HEK293 (cell line): Measurements from ENCODE around the gene HIPK4.
"Not testable (repeated sequence)": the region's sequence is repeated elsewhere in the genome, so short reads cannot be mapped to it uniquely, and the experiment has no call there.

ENCODE experiments used
- CTCF ChIA-PET: fragments of 350-600 bp; formaldehyde crosslinking; extraction: SDS; loops from one replicate; lab custom pipeline; 2021; ENCODE audit warnings: antibody characterized with exemption; lab: Yijun Ruan, JAX
- POLR2A ChIA-PET: fragments of 300-600 bp; formaldehyde crosslinking; extraction: SDS; loops from one replicate; lab custom pipeline; 2020; ENCODE audit warnings: antibody characterized with exemption, inconsistent platforms; lab: Yijun Ruan, JAX
- H3K27ac ChIP-seq: fragments of 200-500 bp; sonication (Bioruptor generic); 2 replicates; pipeline ENCODE4 v1.5.1; 2014; ENCODE audit warnings: low read depth, low read length, control low read depth, inconsistent platforms; ENCODE audit errors: extremely low read depth
- H3K36me3 ChIP-seq, 2 experiments: fragments of 200-500 bp in 1 of 2; sonication (Bioruptor generic) in 1 of 2; 1 replicate in 1 of 2; 2 replicates in 1 of 2; pipeline ENCODE4 v1.5.1; 2014 to 2017; ENCODE audit warnings: inconsistent platforms in 2 of 2, low read length in 2 of 2; ENCODE audit not compliant: control insufficient read depth in 2 of 2, insufficient read depth in 1 of 2
- H3K4me1 ChIP-seq: fragments of 200-500 bp; sonication (Bioruptor generic); 2 replicates; pipeline ENCODE4 v1.5.1; 2014; ENCODE audit warnings: mild to moderate bottlenecking, low read length, inconsistent platforms; ENCODE audit not compliant: control insufficient read depth, insufficient read depth
- H3K4me3 ChIP-seq: 2 replicates; pipeline ENCODE4 v1.5.1; 2011; ENCODE audit warnings: low read depth, mild to moderate bottlenecking, control low read depth, low read length, moderate library complexity
- H3K9me3 ChIP-seq: fragments of 200-500 bp; sonication (Bioruptor generic); 2 replicates; pipeline ENCODE4 v1.5.1; 2014; ENCODE audit warnings: low read depth, low read length, inconsistent platforms; ENCODE audit not compliant: control insufficient read depth, insufficient read depth
- AEBP2 ChIP-seq: fragments of 450-650 bp; formaldehyde crosslinking; IDR thresholded peaks from 2 replicates; pipeline ENCODE4 v1.5.1; 2016; ENCODE audit warnings: missing biosample characterization, missing genetic modification characterization, borderline replicate concordance
- FEZF1 ChIP-seq: fragments of 450-650 bp; formaldehyde crosslinking; IDR thresholded peaks from 2 replicates; pipeline ENCODE4 v1.5.1; 2016; ENCODE audit warnings: missing biosample characterization, missing genetic modification characterization
- KLF7 ChIP-seq: fragments of 450-650 bp; formaldehyde crosslinking; IDR thresholded peaks from 2 replicates; pipeline ENCODE4 v1.5.1; 2016; ENCODE audit warnings: missing biosample characterization, missing genetic modification characterization, borderline replicate concordance
- OVOL3 ChIP-seq: fragments of 450-650 bp; formaldehyde crosslinking; IDR thresholded peaks from 2 replicates; pipeline ENCODE4 v1.5.1; 2016; ENCODE audit warnings: missing biosample characterization, missing genetic modification characterization
- PRDM4 ChIP-seq: fragments of 450-650 bp; formaldehyde crosslinking; IDR thresholded peaks from 2 replicates; pipeline ENCODE4 v1.5.1; 2017; ENCODE audit warnings: missing biosample characterization, missing genetic modification characterization
- TSHZ1 ChIP-seq: fragments of 450-650 bp; formaldehyde crosslinking; IDR thresholded peaks from 2 replicates; pipeline ENCODE4 v1.5.1; 2016; ENCODE audit warnings: missing biosample characterization, missing genetic modification characterization, borderline replicate concordance
- WT1 ChIP-seq: fragments of 450-650 bp; formaldehyde crosslinking; IDR thresholded peaks from 2 replicates; pipeline ENCODE4 v1.5.1; 2016; ENCODE audit warnings: missing biosample characterization, missing genetic modification characterization
- ZBTB21 ChIP-seq: fragments of 450-650 bp; formaldehyde crosslinking; IDR thresholded peaks from 2 replicates; pipeline ENCODE4 v1.5.1; 2017; ENCODE audit warnings: missing biosample characterization, missing genetic modification characterization
- ZBTB8A ChIP-seq: fragments of 450-650 bp; formaldehyde crosslinking; IDR thresholded peaks from 2 replicates; pipeline ENCODE4 v1.5.1; 2016; ENCODE audit warnings: missing biosample characterization, missing genetic modification characterization
- ZFP3 ChIP-seq: fragments of 450-650 bp; formaldehyde crosslinking; IDR thresholded peaks from 2 replicates; pipeline ENCODE4 v1.5.1; 2016; ENCODE audit warnings: low read depth, missing biosample characterization, missing genetic modification characterization
- ZFP37 ChIP-seq: fragments of 450-650 bp; formaldehyde crosslinking; IDR thresholded peaks from 2 replicates; pipeline ENCODE4 v1.5.1; 2016; ENCODE audit warnings: missing biosample characterization, missing genetic modification characterization
- ZNF10 ChIP-seq: fragments of 450-650 bp; formaldehyde crosslinking; IDR thresholded peaks from 2 replicates; pipeline ENCODE4 v1.5.1; 2017; ENCODE audit warnings: missing biosample characterization, missing genetic modification characterization
- ZNF138 ChIP-seq: fragments of 450-650 bp; formaldehyde crosslinking; IDR thresholded peaks from 2 replicates; pipeline ENCODE4 v1.5.1; 2016; ENCODE audit warnings: missing biosample characterization, missing genetic modification characterization, borderline replicate concordance
- ZNF19 ChIP-seq: fragments of 450-650 bp; formaldehyde crosslinking; IDR thresholded peaks from 2 replicates; pipeline ENCODE4; 2016; ENCODE audit warnings: missing biosample characterization, missing genetic modification characterization, low read depth
- ZNF202 ChIP-seq: fragments of 450-650 bp; formaldehyde crosslinking; IDR thresholded peaks from 2 replicates; pipeline ENCODE4 v1.5.1; 2016; ENCODE audit warnings: missing biosample characterization, missing genetic modification characterization, borderline replicate concordance
- ZNF24 ChIP-seq: fragments of 450-650 bp; formaldehyde crosslinking; IDR thresholded peaks from 2 replicates; pipeline ENCODE4 v1.5.1; 2016; ENCODE audit warnings: missing biosample characterization, missing genetic modification characterization
- ZNF266 ChIP-seq: fragments of 450-650 bp; formaldehyde crosslinking; IDR thresholded peaks from 2 replicates; pipeline ENCODE4 v1.5.1; 2016; ENCODE audit warnings: missing biosample characterization, missing genetic modification characterization, low read depth
- ZNF354C ChIP-seq: fragments of 450-650 bp; formaldehyde crosslinking; IDR thresholded peaks from 2 replicates; pipeline ENCODE4 v1.5.1; 2016; ENCODE audit warnings: missing biosample characterization, missing genetic modification characterization, low read depth, borderline replicate concordance
- ZNF404 ChIP-seq: fragments of 450-650 bp; formaldehyde crosslinking; IDR thresholded peaks from 2 replicates; pipeline ENCODE4 v1.5.1; 2017; ENCODE audit warnings: missing biosample characterization, missing genetic modification characterization
- ZNF514 ChIP-seq: fragments of 450-650 bp; formaldehyde crosslinking; IDR thresholded peaks from 2 replicates; pipeline ENCODE4 v1.5.1; 2016; ENCODE audit warnings: missing biosample characterization, missing genetic modification characterization
- ZNF530 ChIP-seq: fragments of 450-650 bp; formaldehyde crosslinking; IDR thresholded peaks from 2 replicates; pipeline ENCODE4 v1.5.1; 2016; ENCODE audit warnings: low read depth, missing biosample characterization, missing genetic modification characterization
- ZNF555 ChIP-seq: fragments of 450-650 bp; formaldehyde crosslinking; conservative IDR thresholded peaks from 2 replicates; pipeline ENCODE4 v1.5.1; 2017; ENCODE audit warnings: missing biosample characterization, mild to moderate bottlenecking, missing genetic modification characterization, inconsistent platforms
- ZNF558 ChIP-seq: fragments of 450-650 bp; formaldehyde crosslinking; IDR thresholded peaks from 2 replicates; pipeline ENCODE4 v1.5.1; 2016; ENCODE audit warnings: missing biosample characterization, missing genetic modification characterization
- ZNF580 ChIP-seq: fragments of 450-650 bp; formaldehyde crosslinking; IDR thresholded peaks from 2 replicates; pipeline ENCODE4 v1.5.1; 2016; ENCODE audit warnings: missing biosample characterization, missing genetic modification characterization
- ZNF610 ChIP-seq: fragments of 450-650 bp; formaldehyde crosslinking; IDR thresholded peaks from 2 replicates; pipeline ENCODE4 v1.5.1; 2016; ENCODE audit warnings: missing biosample characterization, missing genetic modification characterization, borderline replicate concordance
- ZNF623 ChIP-seq: fragments of 450-650 bp; formaldehyde crosslinking; IDR thresholded peaks from 2 replicates; pipeline ENCODE4 v1.5.1; 2016; ENCODE audit warnings: missing biosample characterization, missing genetic modification characterization
- ZNF791 ChIP-seq: fragments of 450-650 bp; formaldehyde crosslinking; IDR thresholded peaks from 2 replicates; pipeline ENCODE4 v1.5.1; 2016; ENCODE audit warnings: missing biosample characterization, missing genetic modification characterization

HIPK4 gene

GRCh38 chr19:40335101-40335500 is 54.9 kb downstream of the HIPK4 start:
- no peak overlapping the region for H3K27ac ChIP-seq
- TF ChIP-seq ZNF791 (tag by site-specific recombination), result no peak
- TF ChIP-seq ZNF610 (tag by site-specific recombination), result no peak
- CTCF ChIA-PET, result interaction anchor here (0.6 to 3.7 kb wide), 9 partner anchors 8 to 938 kb away, joined by 3 to 16 read pairs (median 3); no protein-coding TSS in a partner anchor
- H3K4me3 ChIP-seq, result no peak overlapping the region
- POLR2A ChIA-PET, result interaction anchor here (0.6 to 5.3 kb wide), 6 partner anchors 13 to 426 kb away, joined by 3 to 36 read pairs (median 4); partner anchors contain the start of genes C19orf47 and PLD3
- no peaks in the 10 kb centered on the region for H3K9me3 ChIP-seq
- H3K36me3 ChIP-seq, result peaks cover 79 to 88% of the 10 kb centered on the region in 2 experiments
- H3K4me1 ChIP-seq, result no peaks in the 10 kb centered on the region

GRCh38 chr19:40333083-40333482 is 56.9 kb downstream of the HIPK4 start:
- H3K9me3 ChIP-seq, H3K27ac ChIP-seq, H3K4me3 ChIP-seq, H3K4me1 ChIP-seq: not testable (repeated sequence)
- CTCF ChIA-PET, result interaction anchor here (0.6 to 3.7 kb wide), 2 partner anchors 28 to 95 kb away, joined by 3 to 16 read pairs; no protein-coding TSS in a partner anchor
- H3K36me3 ChIP-seq, result peaks cover 85 to 89% of the 10 kb centered on the region in 2 experiments
- POLR2A ChIA-PET, result interaction anchor here (0.6 to 5.3 kb wide), 2 partner anchors 14 to 15 kb away, joined by 7 to 36 read pairs; partner anchors contain the start of genes C19orf47 and PLD3
- TF ChIP-seq ZNF266 (tag by site-specific recombination) (peak; percentile 98), OVOL3 (peak; percentile 83; the same call in 1 of the 2 replicates), KLF7 (peak; percentile 82; the same call in 1 of the 2 replicates), ZNF202 (tag by site-specific recombination) (peak; percentile 98), ZNF558 (tag by site-specific recombination) (peak; percentile 94), ZNF19 (peak; percentile 91), ZNF791 (tag by site-specific recombination) (peak; percentile 87; the same call in 1 of the 2 replicates), ZNF530 (peak; percentile 76; the same call in 1 of the 2 replicates), FEZF1 (tag by site-specific recombination) (peak; percentile 17; the same call in 1 of the 2 replicates), ZNF404 (peak; percentile 97), TSHZ1 (tag by site-specific recombination) (peak; percentile 57; the same call in 1 of the 2 replicates), ZNF10 (tag by site-specific recombination) (peak; percentile 20; the same call in 1 of the 2 replicates), ZNF24 (tag by site-specific recombination) (peak; percentile 65; the same call in 1 of the 2 replicates), AEBP2 (tag by site-specific recombination) (peak; percentile 91; the same call in 1 of the 2 replicates), ZNF555 (tag by site-specific recombination) (peak; percentile 98), ZBTB8A (tag by site-specific recombination) (peak; percentile 91), ZFP37 (tag by site-specific recombination) (peak; percentile 96), ZFP3 (tag by site-specific recombination) (peak; percentile 60; the same call in 1 of the 2 replicates), ZNF138 (tag by site-specific recombination) (peak; percentile 85; the same call in 1 of the 2 replicates), PRDM4 (tag by site-specific recombination) (peak; percentile 74; the same call in 1 of the 2 replicates), ZNF580 (peak; percentile 94), ZNF354C (tag by site-specific recombination) (peak; percentile 71; the same call in 1 of the 2 replicates), ZNF514 (tag by site-specific recombination) (peak; percentile 94), ZBTB21 (tag by site-specific recombination) (peak; percentile 88), ZNF623 (tag by site-specific recombination) (peak; percentile 91), WT1 (tag by site-specific recombination) (0 out of 2 replicates have a peak, but pooled peaks have one; percentile 16)
